Suppressor macrophage treated with lipopolysaccharide for 1 hour (primary cell): ENCODE data around the gene BTG1.
A peak's percentile ranks its signal among the peaks of the same experiment; 100 is the strongest.
"Not testable (repeated sequence)": the region's sequence is repeated elsewhere in the genome, so short reads cannot be mapped to it uniquely, and the experiment has no call there.

ENCODE experiments used
- DNase-seq, 3 donors: peaks; one replicate each; pipeline ENCODE4 v3.0.0-alpha.2; 2020 to 2022

Gene BTG1

DNA sequence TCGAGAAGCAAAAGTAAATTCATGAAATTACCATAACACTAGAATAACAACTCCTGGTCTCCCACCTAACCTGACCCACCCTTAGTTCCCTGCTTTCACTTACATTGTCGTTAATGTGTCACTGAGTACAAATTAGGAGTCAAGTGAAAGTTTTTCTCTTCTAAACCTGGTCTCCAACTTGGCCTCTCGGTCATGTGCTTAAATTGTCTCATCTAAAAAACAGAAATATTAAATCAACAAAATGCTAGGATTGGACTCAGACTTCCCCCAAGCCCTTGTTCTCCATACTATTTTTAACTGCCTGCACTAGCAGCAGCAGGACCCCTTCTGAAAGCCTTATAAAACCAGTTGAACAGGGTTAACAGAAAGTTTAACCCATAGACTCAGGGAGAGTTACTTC, 1.8 kb upstream of the BTG1 start:
- peak in 1 of 3 donors; percentile 52 for DNase-seq

DNA sequence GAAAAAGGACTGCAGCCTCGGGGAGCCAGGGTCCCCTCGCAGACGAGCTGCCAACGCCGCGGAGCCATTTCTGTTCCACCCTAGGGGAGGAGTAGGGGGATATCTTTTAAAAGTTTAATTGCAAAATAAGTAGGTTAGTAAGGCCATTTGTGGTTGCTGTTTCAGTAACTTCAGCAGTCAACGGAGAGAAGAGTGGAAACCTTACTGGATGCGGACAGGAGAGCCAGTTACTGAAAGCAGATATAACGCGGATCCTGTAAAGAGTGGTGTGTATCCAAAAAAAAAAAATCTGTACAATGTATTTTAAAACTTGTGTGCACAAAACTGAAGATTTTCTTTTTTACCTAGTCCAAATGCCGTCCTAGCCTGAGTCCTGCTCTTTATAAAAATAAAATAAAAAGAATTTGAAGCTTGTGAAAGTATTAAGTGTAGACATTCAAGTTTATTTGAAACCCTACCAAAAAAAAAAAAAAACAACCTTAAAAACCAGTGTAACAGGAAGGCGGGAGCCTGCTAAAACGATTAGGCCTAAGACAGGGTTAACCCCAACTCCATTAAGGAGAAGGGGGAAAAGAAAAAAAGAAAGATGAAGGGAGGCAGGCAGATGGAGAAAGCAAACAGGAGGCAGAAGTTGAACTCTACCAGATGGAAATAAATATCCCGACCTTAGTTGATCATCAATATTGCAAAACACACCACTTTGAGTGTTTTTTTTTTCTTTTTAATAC, 1.0 kb upstream of the BTG1 start:
- peak in 1 of 3 donors; percentile 29 for DNase-seq

DNA sequence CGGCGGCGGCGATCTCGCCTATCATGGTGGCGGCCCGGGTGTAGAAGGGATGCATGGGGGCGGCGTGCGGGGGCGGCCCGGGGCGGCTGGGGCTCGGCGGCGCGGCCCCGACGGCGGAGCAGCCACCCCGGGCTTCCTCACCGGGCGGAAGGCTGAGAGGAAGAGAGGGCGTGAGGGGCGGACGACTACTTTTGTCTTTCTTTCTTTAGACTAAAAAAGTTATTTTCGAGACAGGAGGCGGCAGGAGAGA, 240 bp downstream of the BTG1 start:
- no peak for DNase-seq

DNA sequence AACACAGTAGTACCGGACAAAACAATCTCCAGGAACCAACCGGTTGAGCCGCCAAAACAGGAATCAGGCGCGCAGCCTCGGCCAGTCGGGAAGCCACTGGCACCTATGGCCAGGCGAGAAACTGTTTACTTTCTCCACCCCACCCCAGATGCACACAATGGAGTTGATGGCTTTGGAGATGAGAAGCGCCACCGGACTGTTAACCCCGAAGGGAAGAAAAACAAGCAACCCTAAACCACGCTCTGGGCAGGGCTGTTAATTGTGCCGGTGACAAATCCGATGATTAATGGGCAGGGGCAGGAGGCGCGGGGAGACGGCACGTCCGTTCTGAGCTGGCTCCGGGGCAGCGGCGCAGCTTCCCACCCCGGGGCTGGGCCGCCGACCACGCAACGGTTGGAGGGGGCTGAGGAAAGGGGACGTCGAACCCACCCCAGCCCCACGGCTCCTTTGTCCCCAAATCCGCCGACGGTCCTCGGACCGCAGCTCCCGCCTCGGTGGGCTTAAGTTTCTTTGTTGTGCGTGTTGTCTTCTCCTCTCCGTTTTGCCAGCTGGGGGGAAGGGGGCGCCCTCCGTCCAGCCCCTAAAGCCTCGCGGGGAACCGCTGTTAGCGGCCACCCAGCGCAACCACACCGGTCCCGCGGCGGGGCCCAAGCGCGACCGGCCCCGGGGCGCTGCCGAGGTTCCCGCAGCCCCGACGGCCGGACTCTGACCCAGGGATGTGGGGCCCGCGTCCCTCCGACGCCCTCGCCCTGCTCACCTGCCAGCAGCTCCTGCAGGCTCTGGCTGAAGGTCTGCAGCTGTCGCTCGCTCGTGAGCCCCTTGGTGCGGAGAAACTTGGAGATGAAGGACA, 790 bp downstream of the BTG1 start:
- peak; percentile 74 to 78 (median 74) for DNase-seq

DNA sequence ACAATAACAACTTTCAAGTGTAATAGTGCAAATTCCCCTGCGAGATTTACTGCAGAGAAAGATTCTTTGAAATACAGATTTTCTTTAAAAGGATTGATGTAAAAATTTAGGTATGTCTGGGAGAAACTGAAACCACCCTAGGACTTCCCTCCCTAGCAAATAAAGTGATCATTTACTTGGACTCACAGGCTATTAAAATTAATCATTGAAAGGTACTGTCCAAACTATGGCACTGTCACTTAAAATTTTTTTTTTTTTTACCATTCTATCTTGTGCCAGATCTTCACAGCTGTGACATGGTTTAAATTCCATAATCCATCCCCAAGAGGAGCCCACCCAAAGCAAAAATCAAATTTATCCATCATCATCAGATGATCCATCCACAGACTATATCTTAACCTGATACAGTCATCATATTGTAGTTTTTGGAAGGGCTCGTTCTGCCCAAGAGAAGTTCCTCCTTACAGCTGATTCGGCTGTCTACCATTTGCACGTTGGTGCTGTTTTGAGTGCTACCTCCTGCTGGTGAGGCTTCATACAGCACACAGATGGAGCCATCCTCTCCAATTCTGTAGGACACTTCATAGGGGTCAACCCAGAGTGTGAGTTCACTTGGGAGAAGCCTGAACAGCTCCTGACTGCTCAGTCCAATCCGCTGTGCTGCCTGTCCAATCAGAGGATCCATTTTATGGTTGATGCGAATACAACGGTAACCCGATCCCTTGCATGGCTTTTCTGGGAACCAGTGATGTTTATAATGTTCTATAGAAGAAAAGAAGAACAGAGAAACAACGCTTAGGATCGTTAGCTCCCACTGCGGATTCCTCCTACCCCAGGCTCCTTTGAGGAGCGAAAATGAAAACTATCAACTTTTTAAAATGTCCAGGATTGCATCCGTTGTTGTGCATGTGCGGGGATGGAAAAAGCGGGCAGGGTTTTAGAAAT, 1.7 kb downstream of the BTG1 start:
- DNase-seq, result peak; percentile 81 to 90 (median 86)

DNA sequence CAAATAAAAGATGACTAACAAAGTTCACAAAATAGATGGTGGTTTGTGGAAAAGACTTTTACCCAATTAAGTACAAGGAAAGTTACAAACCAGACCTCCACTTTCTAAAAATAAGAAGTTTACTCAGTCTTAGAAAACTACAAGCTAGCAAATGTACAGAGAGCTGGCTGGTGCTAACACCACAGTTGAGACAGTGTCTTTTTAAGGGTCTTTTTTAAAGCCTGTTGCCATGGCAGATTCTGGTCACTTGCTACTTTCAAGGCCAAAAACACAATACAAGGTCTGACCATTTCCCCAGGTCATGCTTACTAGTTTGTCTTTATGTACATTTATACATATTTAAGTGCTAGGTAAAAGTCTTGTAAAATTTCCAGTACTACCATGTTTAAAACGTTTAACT, 2.4 kb downstream of the BTG1 start:
- DNase-seq, result no peak

DNA sequence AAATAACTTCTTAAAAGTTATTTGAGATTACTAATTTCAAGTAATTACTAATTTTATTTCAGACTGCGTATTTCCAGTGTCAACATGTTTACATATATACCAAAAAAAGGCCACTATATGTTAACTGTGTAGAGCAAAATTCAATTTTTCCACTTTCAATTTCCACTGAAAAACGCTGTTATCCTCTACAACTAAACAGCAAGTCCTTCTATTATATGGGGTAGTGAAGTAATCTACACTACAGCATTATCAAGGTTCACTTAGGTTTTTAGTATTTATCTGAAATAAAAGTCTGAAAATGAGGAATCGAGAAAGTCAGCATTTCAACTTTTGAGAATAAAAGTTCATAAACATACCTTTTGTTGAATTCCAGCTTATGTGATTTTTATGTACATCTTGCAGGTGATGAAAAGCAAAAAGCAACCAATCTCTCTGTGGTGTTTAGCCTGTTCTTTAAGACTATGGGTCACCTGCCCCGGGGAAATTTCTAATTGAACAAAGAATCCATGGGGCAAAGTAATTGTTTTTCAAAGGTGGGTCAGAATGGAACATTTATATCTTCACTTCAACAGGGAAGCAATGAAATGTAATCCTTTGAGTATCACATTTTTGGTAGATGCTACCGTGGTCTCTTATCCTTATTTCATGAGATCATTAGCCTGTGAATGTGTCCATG, 3.3 kb downstream of the BTG1 start:
- DNase-seq, result peak in 2 of 3 donors; percentile 45 to 46

DNA sequence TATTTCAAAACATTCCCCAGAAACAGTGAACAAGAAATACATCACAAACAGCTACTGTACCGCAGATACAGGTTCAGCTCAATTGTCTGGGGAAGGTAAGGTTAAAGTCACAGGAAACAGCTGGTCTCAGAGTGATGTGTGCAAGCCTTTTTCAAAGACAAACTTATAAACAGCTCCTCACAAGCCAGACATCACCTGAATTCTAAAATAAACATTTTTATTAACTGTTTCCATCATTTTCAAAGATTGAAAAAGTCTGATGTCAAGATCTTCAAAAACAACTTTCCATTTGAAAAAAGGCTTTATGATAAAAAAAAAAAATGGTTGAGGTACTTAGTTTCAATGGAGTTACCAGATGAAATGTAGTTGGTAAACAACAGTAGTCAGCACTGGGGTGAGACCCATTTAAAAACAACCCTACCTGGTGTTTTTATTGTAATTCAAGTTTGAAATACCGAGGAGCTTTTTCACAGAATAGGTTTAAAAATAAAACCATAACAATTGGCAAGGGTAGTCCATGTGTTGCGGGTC, 4.0 kb downstream of the BTG1 start:
- no peak for DNase-seq

DNA sequence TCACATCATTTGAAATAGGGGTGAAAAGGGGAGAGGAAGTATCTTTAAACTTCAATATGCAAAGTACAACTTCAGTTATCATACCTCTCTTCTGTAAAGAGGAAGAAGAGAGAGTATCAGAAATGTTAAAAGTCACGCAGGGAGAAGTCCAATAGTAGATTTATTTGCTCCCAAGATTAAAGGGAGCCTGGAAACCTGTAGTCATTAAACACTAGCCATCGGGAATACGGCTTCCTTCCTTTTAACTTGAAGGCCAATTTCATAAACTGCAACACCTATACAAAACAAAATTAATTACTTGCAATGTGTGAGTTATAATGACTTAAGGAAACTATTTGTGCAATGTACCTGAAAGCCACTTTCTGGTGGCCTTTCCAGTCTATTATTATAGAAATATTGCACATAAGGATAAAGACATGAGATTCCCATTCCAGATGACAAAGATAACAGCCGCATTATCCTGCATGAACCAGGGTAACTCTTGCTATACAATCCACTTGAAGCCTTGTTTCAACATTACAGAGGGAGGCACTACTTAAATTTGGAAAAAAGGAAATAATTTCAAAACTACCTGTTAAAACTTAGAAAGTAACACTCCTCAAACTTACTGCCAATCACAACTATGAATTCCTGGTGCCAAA, 4.6 kb downstream of the BTG1 start:
- peak in 1 of 3 donors; percentile 51 for DNase-seq

DNA sequence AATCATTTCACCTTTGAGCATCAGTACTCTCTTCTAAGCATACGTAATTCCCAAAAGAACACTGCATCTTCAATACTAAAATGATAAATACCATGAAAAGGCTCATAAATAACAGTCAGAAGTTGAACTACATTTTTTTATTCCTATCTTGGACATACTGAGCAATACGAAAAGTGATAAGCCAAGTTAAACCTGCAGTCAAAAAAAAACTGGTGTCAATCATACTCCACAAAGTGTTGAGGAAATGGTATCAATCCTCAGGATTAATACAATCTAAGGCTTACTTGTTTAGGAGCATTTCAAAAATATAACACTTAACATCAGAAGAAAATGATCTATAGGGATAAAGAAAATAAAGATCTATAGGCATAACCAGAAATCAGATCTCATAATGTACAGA, 5.5 kb downstream of the BTG1 start:
- DNase-seq, result no peak

DNA sequence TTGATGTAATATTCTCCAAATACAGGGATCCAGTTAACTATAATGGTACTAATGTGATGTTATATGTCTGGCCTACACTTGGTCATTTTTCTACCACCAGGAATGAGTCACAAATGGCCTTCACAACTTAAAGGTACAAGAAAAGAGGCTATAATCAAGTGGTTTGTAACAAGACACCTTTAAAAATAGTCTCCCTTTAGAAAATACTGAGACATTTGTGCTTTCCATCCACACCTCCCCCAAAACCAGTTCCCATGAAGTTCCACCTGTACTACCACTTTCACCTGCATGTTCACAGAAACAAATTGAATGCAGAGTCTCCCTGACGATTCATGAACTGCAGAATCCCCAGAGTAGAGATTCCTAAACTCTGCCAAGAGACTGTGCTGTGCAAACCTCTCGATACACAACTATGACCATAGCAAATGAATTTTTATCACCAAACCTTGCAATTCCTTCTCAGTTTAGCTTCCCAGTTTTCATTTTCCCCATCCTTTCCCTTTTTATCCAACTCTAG, 6.0 kb downstream of the BTG1 start:
- peak in 1 of 3 donors; percentile 50 for DNase-seq

DNA sequence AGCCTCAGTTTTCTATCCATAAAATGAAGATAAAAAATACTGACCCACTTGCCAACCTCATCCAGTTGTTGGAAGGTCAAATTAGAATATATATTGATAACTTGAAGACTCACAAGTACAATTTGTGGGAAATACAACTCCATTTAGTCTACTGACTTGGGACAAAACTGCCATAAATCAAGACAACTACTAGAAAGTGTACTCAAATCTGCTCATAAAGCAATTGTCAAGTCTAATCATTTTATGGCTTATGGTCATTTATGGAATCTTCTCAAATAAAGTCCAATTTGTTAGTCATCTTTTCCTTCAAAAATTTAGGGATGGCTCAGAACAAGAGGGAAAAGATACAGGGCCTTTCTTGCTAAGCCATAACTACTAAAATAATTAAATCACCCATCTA, 7.0 kb downstream of the BTG1 start:
- peak in 1 of 3 donors; percentile 33 for DNase-seq

DNA sequence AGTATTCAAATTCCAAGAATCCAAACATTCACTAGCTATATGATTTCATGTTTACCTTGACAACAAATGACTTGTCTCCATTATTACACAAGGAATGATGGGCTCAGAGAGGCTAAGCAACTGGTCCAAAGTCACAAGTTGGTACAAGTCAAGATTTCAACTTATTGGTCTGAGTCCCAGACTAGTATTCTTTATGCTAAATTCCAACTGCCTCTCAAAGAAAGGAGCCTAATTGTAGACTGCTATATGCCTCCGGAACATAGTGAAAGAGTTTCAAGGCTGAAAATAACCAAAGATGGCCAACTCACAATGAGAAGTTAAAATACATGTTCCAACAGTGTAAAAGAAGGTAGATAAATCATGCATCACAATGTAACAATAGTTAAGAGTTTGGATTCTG, 7.5 kb downstream of the BTG1 start:
- peak in 2 of 3 donors; percentile 49 for DNase-seq

DNA sequence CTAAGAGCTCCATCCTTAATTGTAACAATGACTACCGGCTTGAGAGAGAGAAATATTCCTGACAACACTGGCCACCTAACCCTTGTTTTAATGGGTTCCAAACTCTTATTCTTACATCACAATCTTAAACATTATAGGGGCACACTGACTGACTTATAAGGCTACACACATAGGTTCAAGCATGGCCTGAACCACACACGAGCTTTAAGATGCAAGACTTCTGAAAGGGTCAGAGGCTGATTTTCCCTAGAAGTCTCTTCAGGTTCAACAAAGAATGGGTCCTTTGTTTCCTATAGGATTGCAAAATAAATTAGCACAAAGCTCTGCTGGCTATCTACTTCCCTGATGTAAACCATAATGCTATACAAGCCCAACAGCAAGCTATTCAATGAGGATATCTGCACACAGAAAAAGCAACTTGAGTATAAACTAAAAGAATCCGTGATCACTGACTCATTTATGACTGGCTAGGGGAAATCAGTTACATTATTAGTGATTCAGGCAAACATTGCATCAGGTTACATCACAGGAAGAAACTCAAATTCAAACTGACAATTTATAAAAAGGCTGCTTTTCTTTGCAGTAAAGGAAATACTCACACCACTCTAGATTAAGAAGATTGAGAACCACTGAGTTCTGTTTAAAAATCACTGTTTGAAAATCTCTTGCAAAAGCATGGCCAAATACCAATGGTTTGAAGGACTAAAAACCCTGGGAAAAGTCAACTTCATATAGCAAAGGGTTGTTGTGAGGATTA, 8.5 kb downstream of the BTG1 start:
- peak; percentile 66 to 93 (median 92) for DNase-seq

DNA sequence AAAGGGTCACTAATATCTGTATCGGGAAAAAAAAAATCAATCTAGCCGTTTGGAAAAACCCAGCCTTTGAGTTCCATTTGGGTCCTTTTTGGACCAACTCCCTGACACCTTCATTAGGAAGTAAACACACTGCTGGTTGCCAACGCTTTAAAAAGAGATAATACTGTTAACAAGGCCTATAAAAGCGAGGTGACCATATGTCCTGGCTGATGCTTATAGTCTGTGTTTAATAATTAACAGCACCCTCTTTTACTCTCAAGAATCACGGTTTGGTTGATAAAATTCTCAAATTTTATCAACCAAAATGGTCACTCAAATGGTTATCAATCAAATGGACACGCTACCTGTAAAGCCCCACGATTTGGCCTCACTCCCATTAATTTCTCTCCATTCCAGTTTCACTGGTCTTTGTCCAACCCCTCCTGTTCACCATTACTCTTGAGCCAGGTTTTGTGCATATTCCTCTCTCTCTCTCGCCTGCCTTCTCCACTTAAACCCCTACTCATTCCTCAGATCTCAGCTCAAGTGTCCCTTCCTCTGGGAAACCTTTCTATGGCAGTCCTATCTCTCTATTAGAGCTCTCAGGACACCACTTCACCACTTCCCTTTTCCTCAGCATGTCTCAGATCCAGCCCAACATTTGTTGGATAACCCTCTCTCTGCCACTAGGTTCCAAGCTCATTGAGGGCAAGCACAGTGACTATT, 9.5 kb downstream of the BTG1 start:
- peak; percentile 47 to 57 (median 47) for DNase-seq

DNA sequence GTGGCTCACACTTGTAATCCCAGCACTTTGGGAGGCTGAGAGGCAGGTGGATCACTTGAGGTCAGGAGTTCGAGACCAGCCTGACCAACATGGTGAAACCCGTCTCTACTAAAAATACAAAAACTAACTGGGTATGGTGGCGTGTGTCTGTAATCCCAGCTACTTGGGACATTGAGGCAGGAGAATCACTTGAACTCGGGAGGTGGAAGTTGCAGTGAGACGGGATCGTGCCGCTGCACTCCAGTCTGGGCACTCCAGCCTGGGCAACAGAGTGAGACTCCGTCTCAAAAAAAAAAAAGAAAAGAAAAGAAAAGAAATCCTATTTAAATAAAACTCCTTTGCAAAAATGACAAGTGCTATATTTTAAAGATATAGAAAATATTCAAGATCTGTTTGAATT, 10.1 kb downstream of the BTG1 start:
- DNase-seq, result not testable (repeated sequence)

DNA sequence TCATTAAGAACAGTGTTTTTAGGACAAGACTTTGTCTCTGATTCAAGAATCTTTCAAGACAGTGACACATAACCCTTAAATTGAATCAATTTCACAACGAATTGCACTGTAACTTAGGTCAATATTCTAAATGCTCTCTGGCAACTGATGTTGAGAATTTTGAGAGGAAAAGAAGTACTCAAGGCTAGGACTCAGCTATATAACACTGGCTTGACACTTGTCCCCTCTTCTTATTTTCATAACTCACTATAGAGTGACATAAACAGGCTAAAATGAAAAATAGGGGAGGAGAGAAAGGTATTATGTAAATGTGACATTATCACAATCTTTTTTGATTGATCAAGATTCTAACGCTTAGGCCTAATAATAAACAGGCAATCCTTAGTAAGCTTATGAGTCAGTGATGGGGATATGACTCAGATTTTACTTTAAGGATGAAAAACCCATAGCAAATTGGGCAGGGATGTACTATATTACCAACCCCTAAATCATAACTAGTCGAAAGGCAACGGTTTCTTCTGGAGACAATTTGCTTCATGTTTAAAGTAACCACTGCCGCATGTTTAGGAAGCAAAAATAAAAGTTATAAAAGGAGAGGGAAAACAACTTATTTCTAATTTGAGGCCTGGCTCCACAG, 10.9 kb downstream of the BTG1 start:
- peak; percentile 55 to 89 (median 85) for DNase-seq

DNA sequence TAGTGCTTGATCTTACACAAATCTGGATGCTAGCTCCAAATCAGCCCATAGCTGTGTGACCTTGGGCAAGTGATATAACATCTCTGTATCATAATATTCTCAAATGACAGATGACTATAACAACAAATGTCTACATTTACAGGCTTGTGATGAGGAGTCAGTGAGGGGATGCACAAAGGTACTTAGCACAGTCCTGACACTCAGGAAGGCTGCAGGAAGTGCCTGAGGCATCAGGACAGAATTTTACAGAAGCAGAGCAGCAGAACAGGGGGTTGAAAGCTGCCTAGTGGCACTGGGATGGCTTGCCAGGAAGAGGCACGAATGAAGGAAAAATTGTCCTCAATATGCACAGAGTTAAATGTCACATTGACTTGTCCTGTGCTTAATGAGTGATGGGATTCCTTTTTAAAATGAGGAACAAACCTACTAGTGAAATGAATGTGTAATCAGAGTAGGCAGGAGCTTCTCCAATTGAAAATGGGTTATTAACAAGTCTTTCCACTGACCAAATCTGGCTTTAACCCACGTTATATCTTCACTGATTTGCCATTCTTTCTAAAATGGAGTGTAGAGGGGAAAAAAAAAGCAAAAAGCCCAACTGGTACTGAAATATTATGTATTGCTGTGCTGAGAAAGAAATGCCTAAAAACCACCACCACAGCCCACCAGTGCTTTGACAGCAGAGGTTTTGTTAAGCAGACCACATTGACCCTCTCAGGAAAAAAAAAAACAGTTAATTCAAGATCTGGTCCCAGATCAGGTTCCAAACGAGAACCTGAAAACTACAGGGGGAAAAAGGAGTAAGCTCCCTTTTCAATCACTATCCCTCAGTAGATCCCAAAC, 11.6 kb downstream of the BTG1 start:
- DNase-seq, result peak; percentile 51 to 82 (median 69)

DNA sequence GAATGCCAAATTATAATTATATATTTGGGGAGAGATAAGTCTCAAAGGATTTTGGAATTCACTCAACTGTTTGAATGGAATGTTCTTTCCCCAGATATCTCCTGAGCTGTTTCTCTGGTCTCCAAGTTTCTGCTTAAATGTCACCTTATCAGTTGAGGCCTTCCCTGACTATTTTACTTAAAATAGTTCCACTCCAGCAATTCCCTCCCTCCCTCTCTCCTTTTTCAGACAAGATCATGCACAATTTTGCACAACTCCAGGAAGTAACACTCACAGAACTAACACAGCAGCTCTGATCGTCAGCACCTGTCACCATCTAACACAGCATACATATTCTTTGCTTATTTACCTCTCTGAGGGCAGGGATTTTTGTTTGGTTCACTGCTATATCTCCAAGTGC, 12.5 kb downstream of the BTG1 start:
- DNase-seq, result no peak
